LoVo (cell line): Measurements from ENCODE around the gene SLC47A2.
"Not testable (repeated sequence)": the region's sequence is repeated elsewhere in the genome, so short reads cannot be mapped to it uniquely, and the experiment has no call there.

ENCODE experiments used
- DNase-seq: peaks from one replicate; pipeline ENCODE4 v3.0.0-alpha.2; 2016; ENCODE audit warnings: low spot score

SLC47A2 gene, protein sequence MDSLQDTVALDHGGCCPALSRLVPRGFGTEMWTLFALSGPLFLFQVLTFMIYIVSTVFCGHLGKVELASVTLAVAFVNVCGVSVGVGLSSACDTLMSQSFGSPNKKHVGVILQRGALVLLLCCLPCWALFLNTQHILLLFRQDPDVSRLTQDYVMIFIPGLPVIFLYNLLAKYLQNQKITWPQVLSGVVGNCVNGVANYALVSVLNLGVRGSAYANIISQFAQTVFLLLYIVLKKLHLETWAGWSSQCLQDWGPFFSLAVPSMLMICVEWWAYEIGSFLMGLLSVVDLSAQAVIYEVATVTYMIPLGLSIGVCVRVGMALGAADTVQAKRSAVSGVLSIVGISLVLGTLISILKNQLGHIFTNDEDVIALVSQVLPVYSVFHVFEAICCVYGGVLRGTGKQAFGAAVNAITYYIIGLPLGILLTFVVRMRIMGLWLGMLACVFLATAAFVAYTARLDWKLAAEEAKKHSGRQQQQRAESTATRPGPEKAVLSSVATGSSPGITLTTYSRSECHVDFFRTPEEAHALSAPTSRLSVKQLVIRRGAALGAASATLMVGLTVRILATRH

DNA sequence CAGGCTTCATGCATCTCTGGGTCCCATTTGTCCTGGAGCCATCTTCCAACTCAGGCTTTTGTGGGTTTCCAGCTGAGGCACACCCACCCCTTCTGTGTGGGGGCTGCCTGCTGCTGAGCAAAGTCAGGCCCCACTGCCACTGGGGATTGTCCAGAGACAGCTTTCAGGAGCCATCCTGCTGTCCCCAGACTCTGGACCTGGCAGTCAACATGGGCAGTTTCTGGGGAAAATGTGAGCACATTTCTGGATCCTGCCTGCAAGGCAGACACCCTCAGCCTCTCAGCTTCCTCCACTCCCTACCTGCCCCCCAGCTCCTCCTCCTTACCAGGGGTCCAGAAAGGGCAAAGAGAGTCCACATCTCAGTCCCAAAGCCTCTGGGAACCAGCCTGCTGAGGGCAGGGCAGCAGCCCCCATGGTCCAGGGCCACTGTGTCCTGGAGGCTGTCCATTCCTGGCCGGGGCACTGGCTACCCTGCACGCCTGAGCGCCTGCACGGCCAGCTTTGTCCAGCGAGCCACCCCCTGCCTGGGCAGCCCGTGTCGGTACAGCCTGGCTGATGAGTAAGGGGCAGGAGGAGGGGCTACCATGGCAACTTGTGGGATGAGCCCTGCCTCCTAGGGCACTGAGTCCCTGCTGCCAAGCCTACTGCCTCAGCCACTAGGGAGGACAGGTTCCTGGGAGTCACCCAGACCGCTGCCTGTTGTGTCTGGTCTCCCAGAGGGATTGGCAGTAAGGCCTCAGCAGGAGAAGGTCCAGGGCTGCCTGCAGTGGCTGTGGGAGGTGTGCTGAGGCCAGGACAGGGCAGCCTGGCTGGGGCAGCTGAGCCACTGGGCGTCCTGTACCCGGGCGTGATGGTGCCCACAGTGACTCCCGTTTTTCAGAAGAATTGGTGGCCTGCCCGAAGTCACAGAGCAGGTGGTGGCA, at the start of gene SLC47A2:
TSS of gene SLC47A2 (minus strand) at position 477 of the 923 bp plus-strand sequence. CDS start at position 448, 29 bp downstream.
- DNase-seq = no peak

DNA sequence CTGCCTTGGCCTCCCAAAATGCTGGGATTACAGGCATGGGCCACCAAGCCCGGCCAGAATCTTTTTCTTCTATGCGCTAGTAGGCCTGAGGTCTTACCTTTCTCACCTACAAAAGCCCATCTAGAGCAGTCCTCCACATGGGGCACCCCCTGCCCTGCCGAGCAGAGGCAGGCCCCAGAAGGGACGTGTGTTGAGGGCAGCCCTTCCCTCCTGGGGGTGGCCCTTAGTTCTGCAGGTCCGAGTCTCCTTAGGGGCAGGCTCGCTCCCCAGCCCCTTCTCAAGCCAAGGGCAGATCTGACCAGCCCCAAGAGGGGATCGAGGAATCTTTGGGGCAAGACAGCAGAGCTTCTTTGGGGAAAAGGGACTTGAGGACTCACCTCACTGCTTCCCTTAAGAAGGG, 49.6 kb upstream of the SLC47A2 start:
- DNase-seq = no peak

DNA sequence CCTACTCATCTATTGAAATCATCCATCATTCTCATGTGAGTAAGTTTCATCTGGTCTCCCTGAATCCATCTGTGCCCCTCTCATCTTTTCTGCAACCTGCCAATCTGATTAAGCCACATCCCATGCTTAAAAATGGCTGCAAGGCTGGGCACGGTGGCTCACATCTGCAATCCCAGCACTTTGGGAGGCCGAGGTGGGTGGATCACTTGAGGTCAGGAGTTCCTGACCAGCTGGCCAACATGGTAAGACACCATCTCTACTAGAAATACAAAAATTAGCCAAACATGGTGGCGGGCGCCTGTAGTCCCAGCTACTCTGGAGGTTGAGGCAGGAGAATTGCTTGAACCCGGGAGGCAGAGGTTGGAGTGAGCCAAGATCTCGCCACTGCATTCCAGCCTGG, 47.6 kb upstream of the SLC47A2 start:
- DNase-seq = not testable (repeated sequence)

DNA sequence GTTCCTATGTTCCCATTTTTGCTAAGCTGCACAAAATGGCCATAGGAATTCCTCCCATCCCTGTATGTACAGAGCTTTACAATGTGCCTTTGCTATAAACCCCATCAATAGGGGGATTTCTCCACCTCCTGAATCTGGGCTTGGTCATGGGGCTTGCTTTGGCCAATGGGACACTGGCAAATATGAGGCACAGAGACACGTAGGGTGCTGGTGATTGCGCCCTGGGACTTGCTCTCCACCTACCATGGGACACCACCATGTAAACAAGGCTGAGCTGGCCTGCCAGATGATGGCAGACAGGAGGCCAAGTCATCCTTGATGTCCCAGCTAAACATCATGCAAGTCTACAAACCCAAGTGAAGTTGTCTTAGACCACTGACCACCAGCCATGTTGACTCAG, 47.0 kb upstream of the SLC47A2 start:
- no peak for DNase-seq

DNA sequence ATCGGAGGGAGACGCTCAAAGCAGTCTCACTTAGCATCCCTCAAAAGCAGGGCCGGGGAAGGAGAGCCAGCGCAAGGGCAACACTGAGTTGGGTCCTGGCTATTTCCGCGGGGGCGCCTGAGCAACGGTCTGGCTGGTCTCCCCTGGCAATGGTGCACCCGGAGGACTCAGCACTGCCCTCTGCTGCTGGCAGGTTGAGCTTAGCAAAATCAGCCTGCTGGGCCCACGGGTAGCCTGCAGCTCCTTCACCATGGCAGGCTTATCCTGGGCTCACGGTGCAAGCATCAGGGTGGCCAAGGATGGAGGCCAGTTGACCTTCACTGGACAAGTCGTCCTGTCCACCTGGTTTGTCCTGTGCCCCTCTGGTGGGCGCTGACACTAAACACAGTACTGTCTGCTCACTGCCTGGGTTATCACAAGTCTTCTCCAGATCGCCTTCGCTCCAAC, 46.2 kb upstream of the SLC47A2 start:
- peak; percentile 45 for DNase-seq

- DNase-seq = no peak
Observed at GRCh38 chr17:19760746-19761145, 44.4 kb upstream of the SLC47A2 start.

DNA sequence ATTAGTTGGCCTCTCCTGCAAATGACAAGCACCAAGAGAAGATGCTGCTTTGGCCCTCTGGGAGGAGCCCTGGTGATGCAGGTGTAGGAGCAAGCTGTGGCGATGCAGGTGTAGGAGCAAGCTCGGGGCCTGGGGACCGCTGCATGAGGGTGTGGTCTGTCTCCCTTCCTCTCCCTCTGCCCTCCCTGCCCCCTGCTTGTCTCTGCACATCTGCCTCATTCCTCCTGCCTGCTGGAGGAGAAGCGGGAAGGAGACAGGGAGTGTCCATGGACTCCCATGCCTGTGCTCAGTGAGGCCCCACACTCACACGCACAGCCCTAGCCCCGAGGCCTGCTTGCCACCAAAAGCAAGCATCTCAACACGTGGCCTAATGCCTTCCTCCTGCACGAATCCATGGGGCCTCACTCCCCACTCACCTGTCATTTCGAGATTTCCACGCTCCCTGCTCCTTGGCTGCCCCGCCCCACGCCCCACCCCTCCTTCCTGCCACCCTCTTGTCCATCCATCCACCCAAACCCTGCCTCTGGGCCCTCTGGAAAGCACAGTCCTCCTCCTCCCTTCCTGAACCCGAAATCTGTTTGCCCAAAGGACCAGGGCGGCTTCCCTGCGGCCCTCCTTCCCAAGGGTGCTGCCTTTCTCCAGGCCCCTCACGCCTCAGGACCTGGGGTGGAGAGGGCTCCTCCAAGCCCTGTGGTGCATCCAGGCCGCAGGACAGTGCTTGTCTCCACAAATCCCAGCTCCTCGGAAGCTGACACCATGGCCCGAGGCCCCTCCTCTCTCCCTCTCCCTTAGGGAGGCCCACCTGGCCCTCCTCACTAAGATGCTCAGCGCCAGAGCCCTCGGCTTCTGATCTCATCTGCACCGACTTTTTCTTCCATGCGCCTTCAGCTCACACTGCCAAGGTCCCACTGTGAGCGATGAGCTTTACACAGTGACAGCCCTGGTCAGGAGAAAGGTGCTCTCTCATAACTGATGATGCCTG, 43.5 kb upstream of the SLC47A2 start:
- DNase-seq = no peak

GRCh38 chr17:19757536-19758180, 41.3 kb upstream of the SLC47A2 start:
- DNase-seq = no peak

DNA sequence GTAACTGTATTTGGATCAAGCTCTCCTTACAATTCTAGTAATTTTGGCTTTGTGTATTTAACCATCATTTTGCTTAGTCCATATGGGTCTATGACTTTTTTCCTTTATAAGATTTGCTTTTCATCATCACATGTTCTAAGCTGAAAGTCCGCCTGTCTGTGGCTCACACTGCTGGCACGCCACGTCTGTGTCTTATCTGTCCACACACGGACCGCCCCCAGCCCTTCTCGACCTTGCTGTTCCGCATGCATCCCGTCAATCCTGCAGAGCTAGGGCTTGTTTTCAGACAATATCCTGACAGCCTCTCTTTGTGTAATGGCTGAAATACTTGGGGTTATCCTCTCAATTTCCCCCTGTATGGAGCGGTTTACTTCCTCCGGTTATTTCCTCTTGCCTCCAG, 40.2 kb upstream of the SLC47A2 start:
- no peak for DNase-seq

DNA sequence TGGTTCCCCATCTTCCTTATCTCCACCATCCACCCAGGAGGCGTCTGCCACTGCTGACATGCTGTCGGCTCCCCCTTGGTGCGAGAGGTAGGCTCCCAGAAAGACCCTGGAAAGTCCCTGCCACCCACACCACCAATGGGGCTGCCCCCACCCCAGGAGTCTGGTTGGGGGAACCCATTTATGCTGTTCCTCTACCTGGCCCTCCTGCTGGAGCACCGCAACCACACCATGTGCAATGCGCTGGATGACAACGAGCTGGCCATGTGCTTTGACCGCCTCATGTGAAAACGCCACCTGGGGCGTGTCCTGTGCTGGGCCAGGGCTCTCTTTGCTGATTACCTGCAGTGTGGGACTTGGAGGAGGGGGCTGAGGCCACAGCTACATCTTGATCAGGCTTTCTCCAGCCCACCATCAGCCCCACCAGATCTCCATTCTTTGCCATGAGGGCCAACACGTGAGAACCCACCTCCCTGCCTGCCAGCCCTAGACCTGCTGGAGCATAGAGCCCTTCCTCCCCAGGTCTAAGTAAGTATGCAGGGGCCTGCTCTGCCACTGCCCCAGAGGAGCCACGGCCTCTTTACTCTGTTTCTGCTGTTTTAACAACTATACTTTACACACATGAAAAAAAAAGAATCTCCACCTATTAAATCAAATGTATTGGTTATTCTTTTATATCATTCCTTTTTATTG, 39.6 kb upstream of the SLC47A2 start:
- DNase-seq = no peak

DNA sequence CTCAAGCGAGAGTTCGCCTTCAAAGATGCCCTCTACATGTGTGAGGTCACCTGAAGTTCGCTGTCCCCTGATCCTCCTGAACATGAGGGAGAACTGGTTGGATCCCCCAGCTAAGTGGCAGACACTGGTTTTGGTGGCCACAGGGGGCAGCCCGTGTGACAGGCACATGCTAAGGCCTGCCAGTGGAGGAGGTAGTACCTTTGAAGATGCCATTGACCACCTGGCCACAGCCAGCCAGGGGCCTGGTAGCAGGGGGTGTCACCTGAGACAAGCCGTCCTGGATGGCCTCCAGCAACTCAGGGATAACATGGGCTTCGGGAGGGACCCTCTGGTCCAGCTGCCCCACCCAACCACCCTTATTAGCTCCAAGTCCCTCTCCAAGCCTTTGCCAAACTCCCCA, 39.0 kb upstream of the SLC47A2 start:
- no peak for DNase-seq

- peak; percentile 78 for DNase-seq
Observed at GRCh38 chr17:19753661-19754463, 37.5 kb upstream of the SLC47A2 start.

DNA sequence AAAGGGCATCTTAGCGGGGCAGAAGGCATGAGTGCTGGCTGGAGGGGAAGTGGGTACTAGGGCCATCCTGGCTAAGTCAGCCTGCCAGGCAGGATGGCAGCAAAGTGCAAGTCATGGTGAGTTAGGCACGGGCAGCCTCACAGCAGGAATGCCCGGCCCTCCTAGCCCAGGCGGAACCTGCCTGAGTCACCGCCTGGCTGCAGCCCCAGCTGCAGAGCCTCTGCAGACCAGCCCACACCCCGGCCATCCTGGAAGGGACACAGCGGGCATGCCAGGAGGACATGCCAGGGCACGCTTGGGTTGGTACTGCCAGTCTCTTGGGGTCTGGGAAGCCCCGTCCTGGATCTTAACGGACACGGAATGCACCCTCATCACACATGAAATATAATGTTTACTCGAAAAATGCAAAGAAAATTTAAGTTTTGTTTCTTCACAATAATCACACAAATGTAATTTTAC, 36.7 kb upstream of the SLC47A2 start:
- DNase-seq = peak; percentile 95

DNA sequence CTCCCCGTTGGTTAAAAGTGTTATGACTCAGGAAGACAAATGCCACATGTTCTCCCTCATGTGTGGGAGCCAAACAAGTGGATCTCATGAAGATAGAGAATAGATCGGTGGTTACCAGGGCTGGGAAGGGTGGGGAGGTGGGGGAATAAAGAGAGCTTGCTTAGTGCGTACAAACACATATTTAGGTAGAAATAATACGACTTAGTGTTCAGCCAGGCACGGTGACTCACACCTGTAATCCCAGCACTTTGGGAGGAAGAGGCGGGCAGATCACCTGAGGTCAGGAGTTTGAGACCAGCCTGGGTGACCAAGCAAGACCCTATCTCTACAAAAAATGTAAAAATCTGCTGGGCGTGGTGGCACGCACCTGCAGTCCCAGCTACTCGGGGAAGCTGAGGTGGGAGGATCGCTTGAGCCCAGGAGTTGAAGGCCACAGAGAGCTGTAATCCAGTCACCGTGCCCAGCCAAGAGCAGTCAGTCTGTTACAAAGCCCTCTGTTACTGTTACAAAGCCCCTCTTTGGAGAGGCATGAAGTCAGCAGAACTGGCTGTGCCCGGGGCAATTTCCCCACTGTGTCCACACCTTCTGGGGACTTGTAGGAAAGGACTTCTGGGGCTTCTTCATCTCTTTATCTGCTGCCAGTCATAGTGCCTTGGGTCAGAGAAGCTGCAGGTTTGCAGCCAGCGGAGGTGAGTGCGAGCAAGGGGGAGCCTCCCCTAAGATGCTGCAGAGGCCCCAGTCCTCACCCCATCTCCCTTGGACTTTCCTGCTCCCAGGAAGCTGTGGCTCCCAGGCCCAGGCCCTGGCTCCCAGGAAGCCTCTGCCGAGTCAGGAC, 36.0 kb upstream of the SLC47A2 start:
- DNase-seq = peak; percentile 61

GRCh38 chr17:19750835-19751234, 34.5 kb upstream of the SLC47A2 start:
- DNase-seq = no peak

DNA sequence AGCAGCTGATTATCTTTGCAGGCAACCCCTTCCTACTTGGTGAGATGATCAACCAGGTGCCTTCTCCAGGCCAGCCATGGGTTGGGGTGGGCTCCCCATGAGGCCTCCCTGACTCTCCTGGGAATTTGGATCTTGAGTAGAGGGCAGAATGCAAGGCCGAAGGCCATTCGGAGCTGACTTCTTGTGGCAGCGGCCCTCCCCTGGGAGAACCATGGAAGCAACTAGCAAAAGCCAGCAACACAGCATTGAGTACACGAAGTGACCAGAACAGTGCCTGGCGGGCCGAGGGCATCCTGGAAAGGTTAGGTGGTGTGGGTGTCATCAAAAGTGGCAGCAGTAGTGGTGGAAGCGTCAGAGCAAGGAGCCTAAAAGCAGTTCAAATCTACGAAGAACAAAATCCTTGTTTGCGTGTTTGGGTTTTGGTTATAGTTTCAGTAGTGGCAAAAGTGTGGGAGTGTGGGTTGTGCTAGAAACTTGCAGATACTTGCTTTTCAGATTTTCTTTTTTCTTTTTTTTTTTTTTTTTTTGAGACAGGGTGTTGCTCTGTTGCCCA, 33.7 kb upstream of the SLC47A2 start:
- no peak for DNase-seq

DNA sequence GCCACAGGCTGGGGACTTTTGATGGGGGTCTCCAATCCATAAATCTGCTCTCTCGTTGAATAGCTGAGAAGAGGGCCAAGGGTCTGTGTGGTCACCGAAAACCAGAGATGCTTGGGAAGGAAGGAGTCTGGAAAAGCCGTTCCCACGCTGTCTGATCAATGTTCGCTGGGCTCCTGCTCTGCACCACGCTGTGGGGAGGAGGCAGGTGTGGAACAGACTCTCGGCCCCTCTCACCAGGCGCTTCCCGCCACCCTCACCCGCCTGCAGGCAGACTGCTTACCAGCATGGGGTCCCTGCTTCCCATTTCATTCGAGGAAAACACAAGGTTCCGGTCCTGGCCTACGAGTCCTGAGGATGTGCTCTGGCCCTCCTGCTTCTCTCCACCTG, 32.4 kb upstream of the SLC47A2 start:
- no peak for DNase-seq
